ENCODE measurements around the gene FBRSL1.

DNA sequence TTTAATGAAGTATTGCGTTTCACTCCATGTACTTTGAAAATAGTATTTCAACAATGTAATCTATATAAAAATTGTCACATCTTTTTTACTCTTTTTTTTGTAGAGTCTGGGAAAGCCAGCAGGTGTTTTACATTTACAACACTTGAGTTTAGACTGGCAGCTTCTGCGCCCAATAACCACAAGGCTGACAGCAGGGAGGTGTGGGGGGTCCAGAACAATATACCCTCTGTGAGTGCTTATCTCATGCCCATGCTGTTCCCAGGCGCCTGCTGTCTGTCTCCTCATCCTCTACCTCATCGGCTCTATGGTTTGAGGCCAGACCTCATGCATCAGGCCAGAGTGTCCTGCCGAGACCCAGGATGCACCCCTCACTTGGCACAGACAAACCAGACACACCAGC lies 24.9 kb downstream of the FBRSL1 start:
- TF ChIP-seq EZH2 (IDR thresholded peaks at IDR 0.05; ENCODE audit: insufficient read depth, poor library complexity, severe bottlenecking) (no peak), EZH2phosphoT487 (IDR thresholded peaks at IDR 0.05; ENCODE audit: insufficient read depth, low read depth) (no peak)

Measured in GM23248 (cell line).